ENCODE results near the gene CYP19A1.

- TF ChIP-seq CREM (IDR thresholded peaks at IDR 0.05; ENCODE audit: low read depth) (no peak), CTCF (IDR thresholded peaks at IDR 0.05 in 2 of 3, conservative IDR thresholded peaks at IDR 0.05 in 1 of 3; ENCODE audit: control insufficient read depth in 2 of 3, extremely low read depth in 1 of 3, insufficient read depth in 1 of 3, low read depth in 3 of 3, low read length in 3 of 3) (no peak), FOXK2 (IDR thresholded peaks at IDR 0.05) (no peak), POLR2A (IDR thresholded peaks at IDR 0.05; ENCODE audit: low read depth, low read length) (no peak), POLR2AphosphoS5 (IDR thresholded peaks at IDR 0.05; ENCODE audit: low read length) (no peak), SMAD1 (IDR thresholded peaks at IDR 0.05; ENCODE audit: low read depth, partially characterized antibody) (no peak), ZNF622 (IDR thresholded peaks at IDR 0.05) (no peak), STAT1 (conservative IDR thresholded peaks at IDR 0.05) (no peak), ETV6 (conservative IDR thresholded peaks at IDR 0.05 in 1 of 2, IDR thresholded peaks at IDR 0.05 in 1 of 2; ENCODE audit: borderline replicate concordance in 1 of 2, low read depth in 1 of 2) (no peak), ASH2L (IDR thresholded peaks at IDR 0.05; ENCODE audit: borderline replicate concordance, low read depth) (no peak)
Observed at GRCh38 chr15:51193979-51194378, 144.4 kb downstream of the CYP19A1 start.
